GM21423 (cell line): ENCODE measurements around the gene AVPR1A.

Source experiments
- ATAC-seq: cut with Tn5 transposase; IDR thresholded peaks from one replicate; pipeline ENCODE4 v1.9.1; 2021; ENCODE audit warnings: mild to moderate bottlenecking, moderate library complexity; ENCODE audit not compliant: unreplicated experiment

AVPR1A gene

DNA sequence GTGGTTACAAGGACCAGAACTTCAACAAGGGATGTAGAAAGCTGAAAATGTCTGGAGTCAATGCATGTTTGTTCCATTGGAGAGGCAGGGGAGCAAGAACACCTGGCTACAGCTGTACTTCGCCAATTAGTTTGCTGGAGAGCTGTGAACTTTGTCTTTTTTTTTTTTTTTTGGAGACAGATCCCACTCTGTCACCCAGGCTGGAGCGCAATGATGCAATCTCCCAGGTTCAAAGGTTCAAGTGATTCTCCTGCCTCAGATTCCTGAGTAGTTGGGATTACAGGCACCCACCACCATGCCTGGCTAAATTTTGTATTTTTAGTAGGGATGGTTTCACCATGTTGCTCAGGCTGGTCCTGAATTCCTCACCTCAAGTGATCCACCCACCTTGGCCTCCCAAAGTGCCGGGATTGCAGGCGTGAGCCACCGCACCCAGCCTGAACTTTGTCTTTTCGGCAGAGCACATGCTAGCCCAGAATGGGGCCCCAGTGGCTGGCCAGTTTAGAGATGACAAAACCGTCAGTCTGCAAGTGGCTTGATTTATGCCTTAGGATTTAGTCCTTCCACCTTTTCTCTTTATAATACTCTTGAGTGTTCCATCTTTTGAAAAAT lies 55.5 kb downstream of the AVPR1A start:
- ATAC-seq: no peak

DNA sequence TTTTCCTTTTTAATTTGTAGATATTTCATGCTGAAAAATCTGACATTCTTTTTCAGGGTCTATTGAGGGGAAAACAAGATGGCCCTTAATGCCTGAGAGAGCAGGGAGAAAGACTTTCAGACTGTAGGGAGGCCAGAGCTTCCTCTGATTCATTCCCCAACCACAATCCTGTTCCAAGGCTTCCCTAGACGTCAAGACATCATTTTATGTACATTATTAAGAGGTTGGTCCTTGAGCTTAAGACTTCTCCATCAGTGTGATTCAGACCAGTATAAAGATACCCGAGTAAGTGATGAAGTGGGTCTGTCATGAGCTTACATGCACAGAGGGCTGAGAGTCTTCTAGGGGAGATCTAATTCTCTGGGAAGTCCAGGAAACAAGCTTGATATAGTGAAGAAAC lies 57.3 kb downstream of the AVPR1A start:
- ATAC-seq: no peak

DNA sequence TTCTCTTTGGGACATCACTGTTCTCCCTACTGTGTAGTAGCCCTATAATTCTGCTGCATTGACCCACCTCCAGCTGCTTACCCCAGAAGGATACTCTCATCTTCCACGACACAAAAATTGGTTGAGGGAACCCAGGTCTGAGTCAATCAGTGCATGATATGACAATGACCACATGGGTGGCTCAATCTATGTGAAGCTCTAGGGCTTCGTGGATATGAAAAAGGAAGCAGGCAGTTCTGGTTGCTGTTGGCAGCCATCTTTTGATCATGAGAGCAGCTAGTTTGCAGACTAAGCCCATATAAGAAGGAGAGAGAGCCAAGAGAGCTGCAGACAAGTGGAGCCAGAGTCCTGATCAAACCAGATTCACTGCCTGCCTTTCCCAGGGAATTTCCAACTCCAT lies 57.9 kb downstream of the AVPR1A start:
- ATAC-seq: no peak
